ENCODE measurements around the gene TAF11L4.
"Not testable (repeated sequence)": the region's sequence is repeated elsewhere in the genome, so short reads cannot be mapped to it uniquely, and the experiment has no call there.

The TAF11L4 gene

DNA sequence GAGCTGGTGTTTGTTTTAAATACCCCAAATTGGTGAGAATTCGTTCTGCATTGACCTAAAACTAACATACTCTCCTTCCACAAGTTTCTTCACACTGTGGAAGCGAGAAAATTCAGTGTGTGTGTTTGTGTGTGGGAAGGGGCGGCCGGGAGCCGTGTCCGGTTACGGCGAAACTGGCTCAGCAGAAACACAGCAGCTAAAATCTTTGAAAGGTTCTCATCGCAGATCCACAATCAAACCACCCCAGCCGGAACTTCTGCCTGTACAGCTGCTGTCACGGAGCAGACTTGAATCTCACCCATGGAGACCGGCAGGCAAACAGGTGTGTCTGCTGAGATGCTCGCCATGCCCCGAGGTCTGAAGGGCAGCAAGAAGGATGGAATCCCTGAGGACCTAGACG, at the start of gene TAF11L4:
TSS of gene TAF11L4 (plus strand) at position 301 of the 400 bp plus-strand sequence.
- not testable (repeated sequence) for H3K4me2 ChIP-seq (ENCODE audit: low read length); H2AFZ ChIP-seq (ENCODE audit: low read depth, low read length); H3K4me1 ChIP-seq (ENCODE audit: low read length); H3K79me2 ChIP-seq (ENCODE audit: low read length); H3K9ac ChIP-seq (ENCODE audit: low read length); H3K27ac ChIP-seq (ENCODE audit: low read length); H3K27me3 ChIP-seq (ENCODE audit: low read depth, low read length); H3K4me3 ChIP-seq (ENCODE audit: low read length); H4K20me1 ChIP-seq (ENCODE audit: insufficient read depth, low read length); H3K9me3 ChIP-seq (ENCODE audit: insufficient read depth, low read length); H3K36me3 ChIP-seq (replicated peaks; ENCODE audit: low read depth, low read length)

DNA sequence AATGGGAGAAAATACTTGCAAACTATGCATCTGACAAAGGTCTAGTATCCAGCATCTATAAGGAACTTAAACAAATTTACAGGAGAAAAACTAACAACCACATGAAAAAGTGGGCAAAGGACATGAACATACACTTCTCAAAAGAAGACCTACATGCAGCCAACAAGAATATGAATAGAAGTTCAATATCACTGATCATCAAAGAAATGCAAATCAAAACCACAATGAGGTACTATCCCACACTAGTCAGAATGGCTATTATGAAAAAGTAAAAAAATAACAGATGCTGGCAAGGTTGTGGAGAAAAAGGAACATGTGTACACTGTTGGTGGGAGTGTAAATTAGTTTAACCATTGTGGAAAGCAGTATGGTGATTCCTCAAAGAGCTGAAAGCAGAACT, 46.5 kb upstream of the TAF11L4 start:
- not testable (repeated sequence) for H3K79me2 ChIP-seq (ENCODE audit: low read length); H3K4me3 ChIP-seq (ENCODE audit: low read length); H3K36me3 ChIP-seq (replicated peaks; ENCODE audit: low read depth, low read length); H3K4me2 ChIP-seq (ENCODE audit: low read length); H4K20me1 ChIP-seq (ENCODE audit: insufficient read depth, low read length); H3K27ac ChIP-seq (ENCODE audit: low read length); H3K9ac ChIP-seq (ENCODE audit: low read length); H3K4me1 ChIP-seq (ENCODE audit: low read length); H3K9me3 ChIP-seq (ENCODE audit: insufficient read depth, low read length); H2AFZ ChIP-seq (ENCODE audit: low read depth, low read length); H3K27me3 ChIP-seq (ENCODE audit: low read depth, low read length)

DNA sequence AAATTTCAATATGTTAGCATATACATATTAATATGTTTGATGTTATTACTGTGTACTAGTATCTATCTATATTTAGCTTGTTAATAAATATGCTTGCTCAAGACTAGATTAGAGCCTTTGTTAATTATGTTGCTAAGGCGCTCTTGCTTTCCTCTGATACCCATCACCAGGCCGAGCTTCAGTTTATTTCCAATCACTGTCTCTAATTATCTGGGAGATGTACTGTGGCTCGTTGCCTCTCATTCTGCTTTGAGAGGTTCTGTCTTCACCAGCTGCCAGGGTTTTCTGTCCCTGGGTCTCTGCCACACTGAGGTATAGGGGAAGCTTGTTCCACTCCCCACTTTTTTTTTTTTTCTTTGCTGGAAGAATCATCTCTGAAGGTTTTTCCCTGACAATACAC, 44.6 kb upstream of the TAF11L4 start:
- no peak overlapping the region for H3K4me2 ChIP-seq (ENCODE audit: low read length)
- H3K9ac ChIP-seq (ENCODE audit: low read length), result no peak overlapping the region
- no peaks in the 10 kb centered on the region for H4K20me1 ChIP-seq (ENCODE audit: insufficient read depth, low read length)
- no peaks in the 10 kb centered on the region for H3K79me2 ChIP-seq (ENCODE audit: low read length)
- no peak overlapping the region for H3K27ac ChIP-seq (ENCODE audit: low read length)
- peaks cover 5% of the 10 kb centered on the region for H3K27me3 ChIP-seq (ENCODE audit: low read depth, low read length)
- no peak overlapping the region for H2AFZ ChIP-seq (ENCODE audit: low read depth, low read length)
- H3K36me3 ChIP-seq (replicated peaks; ENCODE audit: low read depth, low read length), result no peaks in the 10 kb centered on the region
- H3K4me1 ChIP-seq (ENCODE audit: low read length), result peaks cover 13% of the 10 kb centered on the region
- H3K9me3 ChIP-seq (ENCODE audit: insufficient read depth, low read length), result no peaks in the 10 kb centered on the region
- TF ChIP-seq, protein P1, sequence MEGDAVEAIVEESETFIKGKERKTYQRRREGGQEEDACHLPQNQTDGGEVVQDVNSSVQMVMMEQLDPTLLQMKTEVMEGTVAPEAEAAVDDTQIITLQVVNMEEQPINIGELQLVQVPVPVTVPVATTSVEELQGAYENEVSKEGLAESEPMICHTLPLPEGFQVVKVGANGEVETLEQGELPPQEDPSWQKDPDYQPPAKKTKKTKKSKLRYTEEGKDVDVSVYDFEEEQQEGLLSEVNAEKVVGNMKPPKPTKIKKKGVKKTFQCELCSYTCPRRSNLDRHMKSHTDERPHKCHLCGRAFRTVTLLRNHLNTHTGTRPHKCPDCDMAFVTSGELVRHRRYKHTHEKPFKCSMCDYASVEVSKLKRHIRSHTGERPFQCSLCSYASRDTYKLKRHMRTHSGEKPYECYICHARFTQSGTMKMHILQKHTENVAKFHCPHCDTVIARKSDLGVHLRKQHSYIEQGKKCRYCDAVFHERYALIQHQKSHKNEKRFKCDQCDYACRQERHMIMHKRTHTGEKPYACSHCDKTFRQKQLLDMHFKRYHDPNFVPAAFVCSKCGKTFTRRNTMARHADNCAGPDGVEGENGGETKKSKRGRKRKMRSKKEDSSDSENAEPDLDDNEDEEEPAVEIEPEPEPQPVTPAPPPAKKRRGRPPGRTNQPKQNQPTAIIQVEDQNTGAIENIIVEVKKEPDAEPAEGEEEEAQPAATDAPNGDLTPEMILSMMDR (IDR thresholded peaks at IDR 0.05; ENCODE audit: low read depth, low read length), result no peak
- TF ChIP-seq EZH2phosphoT487 (IDR thresholded peaks at IDR 0.05; ENCODE audit: low read depth), result no peak
- no peak overlapping the region for H3K4me3 ChIP-seq (ENCODE audit: low read length)

DNA sequence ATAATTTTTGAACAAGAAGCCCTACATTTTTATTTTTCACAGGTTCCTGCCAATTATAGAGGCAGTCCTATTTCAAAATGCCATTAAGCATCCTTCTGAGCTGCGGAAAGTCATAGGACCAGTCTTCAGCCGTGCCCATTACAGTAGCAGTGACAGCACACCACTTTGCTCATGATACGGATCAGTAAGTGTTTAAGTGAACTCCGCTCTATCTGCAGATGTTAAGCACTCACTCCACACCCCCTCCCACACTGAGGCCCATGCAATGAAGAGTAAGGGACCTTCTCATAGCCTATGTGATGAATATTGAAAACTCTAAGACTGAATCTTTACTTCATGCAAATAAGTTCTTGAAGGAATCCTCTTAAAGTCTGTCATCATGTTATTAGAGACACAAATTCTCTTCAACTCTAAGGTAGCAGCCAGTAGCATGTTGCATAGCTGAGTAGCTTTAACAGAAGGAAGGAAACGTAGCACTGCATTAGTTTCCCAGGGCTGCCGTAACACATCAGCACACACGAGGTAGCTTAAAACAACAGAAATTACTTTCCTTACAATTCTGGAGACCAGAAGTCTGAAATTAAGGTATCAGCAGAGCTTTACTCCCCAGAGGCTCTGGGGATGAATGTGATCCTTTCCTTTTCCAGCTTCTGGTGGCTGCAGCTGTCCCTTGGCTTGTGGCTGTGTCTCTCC, 43.9 kb upstream of the TAF11L4 start:
- TF ChIP-seq, protein P1 (IDR thresholded peaks at IDR 0.05; ENCODE audit: low read depth, low read length), result no peak
- TF ChIP-seq EZH2phosphoT487 (IDR thresholded peaks at IDR 0.05; ENCODE audit: low read depth), result no peak
- Histone ChIP-seq H3K36me3 (replicated peaks; ENCODE audit: low read depth, low read length) (no peaks in the 10 kb centered on the region), H3K4me3 (ENCODE audit: low read length) (no peak overlapping the region), H3K4me1 (ENCODE audit: low read length) (peaks cover 13% of the 10 kb centered on the region), H3K9me3 (ENCODE audit: insufficient read depth, low read length) (no peaks in the 10 kb centered on the region), H3K4me2 (ENCODE audit: low read length) (no peak overlapping the region), H3K79me2 (ENCODE audit: low read length) (no peaks in the 10 kb centered on the region), H3K27me3 (ENCODE audit: low read depth, low read length) (peaks cover 6% of the 10 kb centered on the region), H4K20me1 (ENCODE audit: insufficient read depth, low read length) (no peaks in the 10 kb centered on the region), H3K9ac (ENCODE audit: low read length) (no peak overlapping the region), H2AFZ (ENCODE audit: low read depth, low read length) (no peak overlapping the region), H3K27ac (ENCODE audit: low read length) (no peak overlapping the region)

DNA sequence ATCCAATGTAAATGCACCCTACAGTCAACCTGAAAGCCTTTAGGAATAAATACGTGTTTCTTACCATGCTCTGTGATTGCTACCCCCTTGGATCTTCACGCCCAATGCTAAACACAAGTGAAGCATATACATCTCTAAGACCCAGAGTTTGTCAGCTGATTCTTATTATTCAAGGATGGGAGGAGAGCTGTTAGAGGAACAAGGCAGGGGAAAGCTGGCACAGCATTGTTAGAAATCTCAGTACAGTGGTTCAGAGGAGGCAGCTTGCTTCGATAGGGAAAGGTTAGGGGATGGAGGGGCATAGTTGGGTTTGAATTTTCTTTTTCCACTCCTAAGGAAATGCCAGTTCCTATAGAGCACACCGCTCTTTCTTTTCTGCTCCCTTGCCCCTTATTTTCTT, 40.2 kb upstream of the TAF11L4 start:
- Histone ChIP-seq H2AFZ (ENCODE audit: low read depth, low read length) (no peak overlapping the region), H3K36me3 (replicated peaks; ENCODE audit: low read depth, low read length) (no peaks in the 10 kb centered on the region), H3K27ac (ENCODE audit: low read length) (no peak overlapping the region), H3K27me3 (ENCODE audit: low read depth, low read length) (peaks cover 6% of the 10 kb centered on the region), H3K4me3 (ENCODE audit: low read length) (no peak overlapping the region), H3K79me2 (ENCODE audit: low read length) (no peaks in the 10 kb centered on the region), H4K20me1 (ENCODE audit: insufficient read depth, low read length) (no peaks in the 10 kb centered on the region), H3K4me2 (ENCODE audit: low read length) (peak overlapping the region; percentile 15; the same call in 1 of the 2 replicates), H3K4me1 (ENCODE audit: low read length) (peaks cover 11% of the 10 kb centered on the region), H3K9me3 (ENCODE audit: insufficient read depth, low read length) (no peaks in the 10 kb centered on the region), H3K9ac (ENCODE audit: low read length) (no peak overlapping the region)
- TF ChIP-seq EZH2phosphoT487 (IDR thresholded peaks at IDR 0.05; ENCODE audit: low read depth), result no peak
- TF ChIP-seq, protein P1 (IDR thresholded peaks at IDR 0.05; ENCODE audit: low read depth, low read length), result no peak
